ENCODE measurements around the gene TAAR5. TPM values are rescaled to one million over a fixed set of nuclear protein-coding genes. Genes with fewer than 3 reads are reported as not detected.
"Not testable (repeated sequence)": the region's sequence is repeated elsewhere in the genome, so short reads cannot be mapped to it uniquely, and the experiment has no call there.

Gene TAAR5, protein sequence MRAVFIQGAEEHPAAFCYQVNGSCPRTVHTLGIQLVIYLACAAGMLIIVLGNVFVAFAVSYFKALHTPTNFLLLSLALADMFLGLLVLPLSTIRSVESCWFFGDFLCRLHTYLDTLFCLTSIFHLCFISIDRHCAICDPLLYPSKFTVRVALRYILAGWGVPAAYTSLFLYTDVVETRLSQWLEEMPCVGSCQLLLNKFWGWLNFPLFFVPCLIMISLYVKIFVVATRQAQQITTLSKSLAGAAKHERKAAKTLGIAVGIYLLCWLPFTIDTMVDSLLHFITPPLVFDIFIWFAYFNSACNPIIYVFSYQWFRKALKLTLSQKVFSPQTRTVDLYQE
- total RNA-seq (2014; rRNA removed; shearing (Covaris generic)) = not detected in 2 replicates

DNA sequence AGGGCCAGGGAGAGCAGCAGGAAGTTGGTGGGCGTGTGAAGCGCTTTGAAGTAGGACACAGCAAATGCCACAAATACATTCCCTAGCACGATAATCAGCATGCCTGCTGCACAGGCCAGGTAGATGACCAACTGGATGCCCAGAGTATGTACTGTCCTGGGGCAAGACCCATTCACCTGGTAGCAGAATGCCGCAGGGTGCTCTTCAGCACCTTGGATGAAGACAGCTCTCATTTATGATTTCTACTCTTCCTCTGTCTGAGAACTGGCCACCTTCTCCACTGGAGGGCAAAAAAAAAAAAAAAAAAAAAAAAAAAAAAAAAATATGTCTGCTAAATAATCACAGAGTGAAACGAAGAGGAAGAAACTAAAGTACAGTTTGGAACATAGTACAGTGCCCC is at the start of gene TAAR5:
Gene TAAR5, minus strand, starts transcription at position 288 of the 400 bp plus-strand sequence. Its CDS starts 55 bp downstream, at position 233.
- no peak for DNase-seq (ENCODE audit: low read depth)

DNA sequence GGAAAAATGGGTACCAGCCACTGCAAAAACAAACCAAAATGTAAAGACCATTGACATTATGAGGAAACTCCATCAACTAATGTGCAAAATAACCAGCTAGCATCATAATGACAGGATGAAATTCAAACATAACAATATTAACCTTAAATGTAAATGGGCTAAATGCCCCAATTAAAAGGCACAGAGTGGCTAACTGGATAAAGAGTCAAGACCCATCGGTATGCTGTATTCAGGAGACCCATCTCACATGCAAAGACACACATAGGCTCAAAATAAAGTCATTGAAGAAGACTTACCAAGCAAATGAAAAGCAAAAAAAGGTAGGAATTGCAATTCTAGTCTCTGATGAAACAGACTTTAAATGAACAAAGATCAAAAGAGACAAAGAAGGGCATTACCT is 47.6 kb upstream of the TAAR5 start:
- DNase-seq (ENCODE audit: low read depth) = not testable (repeated sequence)

DNA sequence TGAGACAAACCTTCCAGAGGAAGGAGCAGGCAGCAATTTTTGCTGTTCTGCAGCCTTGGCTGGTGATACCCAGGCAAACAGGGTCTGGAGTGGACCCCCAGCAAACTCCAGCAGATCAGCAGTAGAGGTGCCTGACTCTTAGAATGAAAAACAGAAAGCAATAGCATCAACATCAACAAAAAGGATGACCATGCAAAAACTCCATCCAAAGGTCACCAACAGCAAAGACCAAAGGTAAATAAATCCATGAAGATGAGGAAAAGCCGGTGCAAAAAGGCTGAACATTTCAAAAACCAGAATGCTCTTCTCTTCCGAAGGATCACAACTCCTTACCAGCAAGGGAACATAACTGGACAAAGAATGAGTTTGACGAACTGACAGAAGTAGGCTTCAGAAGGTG is 46.4 kb upstream of the TAAR5 start:
- DNase-seq (ENCODE audit: low read depth) = not testable (repeated sequence)

DNA sequence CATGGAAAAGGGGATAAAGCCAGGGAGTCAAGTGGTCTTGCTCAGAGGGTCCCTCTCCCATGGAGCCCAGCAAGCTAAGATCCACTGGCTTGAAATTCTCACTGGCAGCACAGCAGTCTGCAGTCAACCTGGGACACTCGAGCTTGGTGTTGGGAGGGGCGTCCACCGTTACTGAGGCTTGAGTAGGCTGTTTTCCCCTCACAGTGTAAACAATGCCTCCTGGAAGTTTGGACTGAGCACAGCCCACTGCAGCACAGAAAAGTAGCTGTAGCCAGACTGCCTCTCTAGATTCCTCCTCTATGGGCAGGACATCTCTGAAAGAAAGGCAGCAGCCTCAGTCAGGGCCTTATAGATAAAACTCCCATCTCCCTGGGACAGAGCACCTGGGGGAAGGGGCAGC is 45.7 kb upstream of the TAAR5 start:
- DNase-seq (ENCODE audit: low read depth) = not testable (repeated sequence)

DNA sequence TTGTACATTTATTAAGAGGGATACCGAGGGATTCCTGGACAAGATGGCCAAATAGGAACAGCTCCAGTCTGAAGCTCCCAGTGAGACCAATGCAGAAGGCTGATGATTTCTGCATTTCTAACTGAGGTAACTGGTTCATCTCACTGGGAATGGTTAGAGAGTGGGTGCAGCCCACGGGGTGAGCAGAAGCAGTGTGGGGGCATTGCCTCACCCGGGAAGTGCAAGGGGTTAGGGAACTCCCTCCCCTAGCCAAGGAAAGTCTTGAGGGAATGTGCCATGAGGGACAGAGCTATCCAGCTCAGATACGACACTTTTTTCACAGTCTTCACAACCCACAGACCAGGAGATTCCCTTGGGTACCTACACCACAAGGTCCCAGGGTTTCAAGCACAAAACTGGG is 45.3 kb upstream of the TAAR5 start:
- DNase-seq (ENCODE audit: low read depth) = no peak

DNA sequence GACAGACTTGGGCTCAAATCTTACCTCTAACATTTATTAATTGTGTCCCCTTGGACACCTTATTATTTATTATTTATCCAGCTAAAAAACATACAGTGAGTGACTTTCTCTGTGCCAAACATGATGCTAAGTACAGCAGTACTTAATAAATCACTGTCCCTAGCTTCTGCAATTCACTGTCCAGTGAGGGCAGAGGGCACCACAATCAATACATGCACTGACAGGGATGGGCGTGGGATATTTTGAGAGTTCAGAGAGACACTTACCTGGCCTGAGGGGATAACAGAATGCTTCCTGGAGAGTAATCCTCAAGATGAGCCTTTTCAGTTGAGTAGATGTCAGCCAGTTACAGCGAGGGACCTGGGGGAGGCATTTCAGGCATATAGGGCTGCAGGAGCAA is 43.8 kb upstream of the TAAR5 start:
- no peak for DNase-seq (ENCODE audit: low read depth)

DNA sequence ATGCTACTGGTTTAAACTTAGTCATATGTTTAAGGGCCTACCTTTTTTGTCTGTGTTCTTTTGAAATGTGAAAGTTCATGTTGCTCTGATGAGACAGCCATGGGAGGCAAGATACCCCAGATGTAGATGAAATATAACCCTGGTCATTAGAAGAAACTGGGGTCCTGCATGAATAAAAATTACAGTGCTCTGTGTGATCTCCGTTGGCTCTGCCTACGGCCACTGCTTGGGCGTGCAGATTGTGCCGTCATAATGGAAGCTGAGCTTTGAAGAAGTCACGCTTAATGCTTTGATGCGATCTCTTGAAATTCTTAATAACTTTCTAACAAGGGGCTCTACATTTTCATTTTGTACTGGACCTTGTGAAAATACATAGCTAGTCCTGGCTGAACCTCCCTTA is 34.6 kb upstream of the TAAR5 start, which contains the start of gene TAAR2:
Gene TAAR2, minus strand, starts transcription at position 101 of the 400 bp plus-strand sequence. Its CDS starts 0 bp downstream, at position 101.
- DNase-seq (ENCODE audit: low read depth) = no peak

DNA sequence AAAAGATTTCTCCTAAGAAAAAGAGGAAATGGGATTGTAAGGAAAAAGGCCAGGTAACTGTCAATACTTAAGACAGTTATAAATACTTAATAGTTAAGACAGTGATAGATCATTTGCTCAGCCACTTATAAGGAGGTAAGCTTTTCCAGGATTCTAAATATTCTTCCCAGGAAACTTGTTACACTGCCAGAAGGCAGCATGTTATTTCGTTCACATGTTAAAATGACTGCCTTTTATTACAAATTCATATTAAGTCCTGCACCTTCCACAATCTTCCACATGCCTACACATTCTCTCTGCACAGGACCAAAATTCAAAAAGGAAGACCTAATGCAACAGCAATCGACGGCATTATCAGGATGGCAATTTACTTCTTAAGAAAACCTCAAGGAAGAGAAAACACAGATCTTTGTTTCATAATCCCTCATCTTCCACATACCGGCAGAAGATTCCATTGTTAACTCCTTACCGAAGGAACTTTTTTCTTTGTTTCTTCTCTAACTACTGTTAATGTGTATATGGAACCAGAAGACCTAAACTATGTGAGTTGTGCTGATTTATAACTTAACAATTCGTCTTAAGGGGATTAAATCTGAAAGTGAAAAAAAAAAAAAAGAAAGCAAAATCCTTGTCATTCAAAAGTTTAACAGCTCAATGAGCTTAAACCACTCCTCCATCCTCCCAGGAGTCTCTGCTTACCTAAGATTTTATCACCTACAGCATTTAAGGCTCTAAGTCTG is 33.7 kb upstream of the TAAR5 start:
- DNase-seq (ENCODE audit: low read depth) = no peak

DNA sequence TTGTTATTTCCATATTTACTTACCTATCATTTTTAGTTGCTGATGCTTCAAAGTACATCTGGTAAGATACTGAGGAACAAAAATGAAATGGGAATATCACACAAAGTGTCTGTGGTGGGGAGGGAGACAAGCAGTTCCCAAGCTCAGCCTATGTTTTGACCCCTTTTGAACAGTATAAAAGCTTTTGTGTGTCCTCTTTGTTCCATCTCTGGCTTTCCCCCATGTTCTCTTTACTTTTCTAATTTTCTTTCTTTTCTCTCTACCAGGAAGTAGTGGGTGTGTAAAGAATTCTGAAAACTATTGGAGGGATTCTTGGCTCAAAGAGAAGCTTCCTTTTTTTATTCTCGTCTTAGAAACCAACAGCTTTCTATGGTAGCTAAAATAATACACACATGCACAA is 27.1 kb upstream of the TAAR5 start:
- DNase-seq (ENCODE audit: low read depth) = no peak

DNA sequence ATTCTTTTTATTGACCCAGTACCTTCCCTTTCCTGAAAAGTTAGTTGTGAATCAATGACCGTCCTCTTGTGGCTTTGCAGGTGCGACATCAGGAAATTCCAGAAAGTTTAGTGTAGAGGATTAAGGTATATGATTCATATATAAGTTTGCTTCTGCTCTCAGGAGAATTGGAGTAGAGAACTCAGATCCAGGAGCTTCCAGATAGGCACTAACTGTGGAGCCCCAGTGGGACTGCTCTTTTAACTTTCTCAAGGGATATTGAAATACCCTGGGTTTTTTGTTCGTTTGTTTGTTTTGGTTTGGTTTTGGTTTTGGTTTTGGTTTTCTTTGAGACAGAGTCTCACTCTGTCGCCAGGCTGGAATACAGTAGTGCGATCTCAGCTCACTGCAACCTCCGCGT is 25.0 kb upstream of the TAAR5 start:
- DNase-seq (ENCODE audit: low read depth) = peak; percentile 18

DNA sequence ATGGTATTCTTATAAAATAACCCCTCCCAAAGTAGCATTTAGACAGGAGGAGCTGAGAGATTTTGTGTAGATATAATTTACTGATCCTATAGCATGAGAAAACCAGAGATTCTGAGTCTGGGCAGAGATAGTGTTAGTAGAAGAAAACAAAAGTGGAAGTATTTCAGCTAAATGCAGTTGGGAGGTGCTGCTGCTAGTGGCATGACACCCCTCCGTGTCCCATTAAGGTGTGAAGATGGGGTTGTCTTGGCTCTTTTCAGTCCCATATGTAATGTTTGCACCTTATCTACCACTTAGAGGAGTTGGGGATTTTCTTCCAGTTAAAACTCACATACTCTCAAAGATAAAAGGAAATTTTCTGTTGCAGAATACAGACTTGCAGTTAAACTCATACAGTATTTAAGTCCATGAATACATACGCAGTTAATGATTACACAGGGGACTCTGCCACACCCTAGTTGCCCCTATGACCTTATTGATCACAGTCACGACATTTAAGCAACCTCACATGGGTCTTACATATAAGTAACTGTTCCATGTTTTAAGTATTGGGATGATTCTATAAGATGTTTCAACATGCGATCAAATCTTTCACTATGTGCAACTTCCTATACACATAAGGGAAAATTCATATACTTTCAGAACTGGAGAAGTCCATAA is 23.0 kb upstream of the TAAR5 start:
- DNase-seq (ENCODE audit: low read depth) = no peak

DNA sequence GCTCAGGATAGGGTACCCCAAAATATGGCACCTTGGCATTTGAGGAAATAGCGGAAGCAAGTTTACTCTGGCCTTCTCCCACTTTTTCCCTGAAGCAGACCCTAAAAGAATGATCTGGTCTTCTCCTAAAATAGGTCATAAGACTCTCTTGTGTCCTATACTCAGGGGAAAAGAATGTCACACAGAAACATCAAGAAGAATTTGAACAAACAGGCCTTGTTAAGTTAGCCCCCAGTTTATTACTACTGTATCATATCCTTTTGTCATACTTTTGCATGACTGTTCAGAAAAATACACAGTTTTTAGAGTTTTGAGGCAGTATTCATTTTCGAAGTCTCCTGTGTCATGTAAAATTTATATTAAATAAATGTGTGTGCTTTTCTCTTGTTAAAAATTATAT is 22.1 kb upstream of the TAAR5 start:
- no peak for DNase-seq (ENCODE audit: low read depth)

DNA sequence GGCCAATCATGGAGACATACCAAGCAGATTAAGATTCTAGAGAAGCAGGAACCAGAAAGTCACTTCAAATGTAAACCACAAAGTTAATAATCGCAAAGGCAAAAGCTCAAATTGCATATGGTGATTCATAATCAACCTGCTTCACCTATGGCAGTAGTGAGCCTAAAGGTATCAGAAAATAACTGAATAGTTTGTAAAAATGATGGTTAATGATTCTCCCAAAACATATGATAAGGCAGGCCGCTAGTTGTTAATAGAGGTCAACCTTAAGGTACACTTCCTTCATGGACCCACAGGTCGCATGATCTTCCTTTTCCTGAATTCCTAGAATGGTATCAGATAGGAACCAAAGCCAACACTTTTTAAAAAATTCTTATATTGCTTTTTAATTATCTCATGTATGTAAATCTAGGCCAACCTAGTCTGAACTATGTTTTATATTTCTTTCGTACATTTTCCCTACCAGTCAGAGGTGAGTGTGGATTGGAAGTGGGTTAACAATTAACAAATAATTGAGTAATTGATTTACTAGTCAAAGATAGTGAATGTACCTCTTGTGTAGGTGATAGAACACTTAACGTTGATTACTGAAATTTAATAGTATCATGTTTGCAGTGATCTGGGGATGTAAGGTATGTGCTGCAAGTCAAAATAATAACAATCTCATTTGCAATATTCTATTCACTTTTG is 18.1 kb upstream of the TAAR5 start:
- no peak for DNase-seq (ENCODE audit: low read depth)

DNA sequence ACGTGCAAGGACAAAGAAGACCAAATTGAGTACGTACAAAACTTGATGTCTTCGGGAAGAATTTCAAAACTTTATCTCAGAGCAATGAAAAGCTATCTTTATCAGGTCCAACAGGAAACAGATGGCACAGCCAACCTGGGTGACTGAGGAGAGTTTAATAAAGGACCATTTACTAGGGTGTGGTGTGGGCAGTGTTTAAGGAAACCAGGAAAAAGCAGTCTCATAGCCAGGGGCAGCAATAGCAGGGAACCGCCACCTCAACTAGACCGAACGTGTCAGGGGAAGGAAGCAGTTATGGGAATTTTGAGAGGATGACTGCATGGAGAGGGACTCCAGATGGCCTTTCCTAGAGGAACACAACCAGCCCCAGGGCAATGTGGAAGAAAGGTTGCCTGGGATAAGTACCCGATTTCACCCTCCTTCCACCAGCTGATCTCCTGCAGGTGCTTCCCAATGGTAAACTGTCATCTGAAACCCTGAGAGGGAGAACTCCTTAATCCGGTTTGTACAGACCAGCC is 15.2 kb upstream of the TAAR5 start:
- no peak for DNase-seq (ENCODE audit: low read depth)

DNA sequence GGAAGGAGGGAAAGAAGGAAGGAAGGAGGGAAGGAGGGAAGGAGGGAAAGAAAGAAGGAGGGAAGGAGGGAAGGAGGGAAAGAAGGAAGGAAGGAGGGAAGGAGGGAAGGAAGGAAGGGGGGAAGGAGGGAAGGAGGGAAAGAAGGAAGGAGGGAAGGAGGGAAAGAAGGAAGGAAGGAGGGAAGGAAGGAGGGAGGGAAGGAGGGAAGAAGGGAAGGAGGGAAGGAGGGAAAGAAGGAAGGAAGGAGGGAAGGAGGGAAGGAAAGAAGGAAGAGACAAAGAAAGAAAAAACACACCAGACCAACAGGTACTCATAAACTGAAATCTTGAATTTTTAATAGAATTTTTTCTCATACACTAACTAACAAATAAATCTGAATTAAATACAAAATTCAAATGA is 11.4 kb upstream of the TAAR5 start:
- DNase-seq (ENCODE audit: low read depth) = not testable (repeated sequence)

DNA sequence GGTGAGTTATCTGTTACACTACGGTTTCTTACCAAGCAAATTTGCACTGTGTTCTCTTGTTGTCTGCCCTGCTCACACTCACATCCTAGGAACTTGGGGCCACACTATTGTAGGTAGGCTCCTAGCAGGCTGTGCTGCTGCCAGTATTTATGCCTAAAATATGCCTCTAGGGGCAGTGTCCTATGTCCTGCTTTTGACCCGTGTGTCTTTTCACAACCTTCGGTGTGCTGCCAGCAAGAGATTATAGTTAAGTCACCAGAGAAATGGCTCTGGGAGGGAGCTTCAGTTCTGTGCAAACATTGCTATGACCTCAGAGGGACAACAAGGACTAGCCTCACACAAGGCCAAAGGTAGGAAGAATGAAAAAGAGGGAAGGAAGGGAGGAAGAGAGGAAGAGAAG is 8.9 kb upstream of the TAAR5 start:
- DNase-seq (ENCODE audit: low read depth) = peak; percentile 15

DNA sequence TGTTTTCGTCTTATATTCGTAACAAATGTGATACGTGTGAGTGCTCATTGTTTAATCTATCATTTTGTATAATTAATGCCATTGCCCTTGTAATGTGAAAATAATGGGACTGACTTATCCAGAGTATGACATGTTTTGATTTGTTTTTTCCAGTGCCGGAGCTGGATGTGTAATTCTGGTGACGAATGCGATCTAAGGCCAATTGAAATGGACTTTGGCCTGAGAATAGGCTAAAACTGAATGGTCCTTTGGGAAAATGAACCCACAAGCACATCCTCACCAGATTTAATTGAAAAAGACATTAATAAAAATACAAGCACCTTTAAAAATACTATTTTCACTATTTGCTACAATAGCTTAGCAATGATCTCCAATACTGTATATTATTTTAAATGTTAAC is 6.7 kb upstream of the TAAR5 start:
- no peak for DNase-seq (ENCODE audit: low read depth)

DNA sequence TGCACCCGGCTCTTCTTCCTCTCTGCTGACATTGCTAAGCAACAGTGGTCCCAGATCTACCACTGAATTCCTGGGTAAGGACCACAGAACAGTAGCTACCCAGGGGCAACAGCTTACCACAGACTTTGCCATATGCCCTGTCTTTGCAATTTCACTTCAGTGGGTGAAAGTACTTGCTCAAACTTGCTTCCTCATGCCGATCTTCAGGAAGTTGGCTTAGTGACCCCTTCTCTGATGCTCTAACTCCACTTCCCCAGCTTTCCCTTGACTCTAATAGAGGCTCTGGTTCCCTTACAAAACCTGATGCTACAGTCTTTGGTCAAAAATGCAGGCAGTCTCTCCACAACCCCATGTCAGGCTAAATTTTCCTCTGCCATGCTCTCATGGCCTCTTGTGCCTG is 3.3 kb upstream of the TAAR5 start:
- DNase-seq (ENCODE audit: low read depth) = no peak

DNA sequence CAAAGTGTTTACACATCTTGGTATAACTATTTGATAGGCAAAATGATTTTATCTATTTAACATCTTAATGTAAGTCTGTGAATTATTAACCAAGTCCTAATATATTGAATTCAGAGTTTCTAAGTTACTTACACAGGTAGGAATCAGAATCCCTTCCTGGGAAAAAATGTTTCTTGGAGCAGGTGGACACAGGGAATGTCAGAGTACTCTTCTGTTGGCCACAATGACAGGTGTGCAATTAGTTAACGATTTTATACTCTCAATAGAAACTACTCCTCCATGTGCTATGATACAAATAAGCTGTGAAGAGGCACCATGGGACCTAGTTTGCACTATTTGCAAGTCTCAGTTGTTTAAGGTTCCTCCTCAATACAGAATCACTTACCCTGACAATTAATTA is 821 bp upstream of the TAAR5 start:
- no peak for DNase-seq (ENCODE audit: low read depth)

DNA sequence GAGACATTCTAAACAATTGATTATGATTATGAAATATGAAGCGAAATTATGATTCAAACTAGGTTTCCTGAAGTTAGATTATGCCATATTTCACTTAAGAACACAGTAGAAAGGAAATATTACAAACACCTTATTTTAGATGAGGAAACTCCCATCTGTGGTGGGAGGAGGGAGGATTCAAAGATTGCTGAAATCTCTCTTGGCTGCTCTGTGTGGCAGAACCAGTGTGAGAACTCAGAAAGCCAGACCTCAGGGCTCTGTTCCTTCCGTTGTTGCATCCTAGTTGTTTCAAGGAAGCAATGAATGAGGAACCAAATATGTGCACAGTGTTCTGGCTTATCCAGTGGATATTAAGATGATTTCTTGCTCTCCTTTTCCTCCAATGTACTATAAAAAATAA is 2.1 kb downstream of the TAAR5 start:
- no peak for DNase-seq (ENCODE audit: low read depth)

DNA sequence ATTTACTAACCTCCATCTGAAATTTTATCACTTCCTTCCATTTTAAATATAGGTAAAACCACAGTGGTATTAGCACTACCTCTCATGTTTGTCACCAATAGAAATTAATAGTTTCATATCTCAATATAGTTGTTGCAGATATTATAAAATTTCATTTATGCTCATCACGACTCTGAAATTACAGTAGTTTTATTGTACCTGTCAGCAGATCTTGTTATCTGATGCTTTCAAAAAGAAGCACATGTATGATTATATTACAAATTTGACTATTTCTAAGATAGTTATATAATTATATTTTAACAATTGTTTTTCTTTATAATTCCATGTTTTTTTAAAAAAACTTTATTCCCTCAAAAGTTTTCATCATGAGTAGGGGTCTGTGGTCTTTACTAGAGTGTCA is 4.8 kb downstream of the TAAR5 start:
- DNase-seq (ENCODE audit: low read depth) = no peak

DNA sequence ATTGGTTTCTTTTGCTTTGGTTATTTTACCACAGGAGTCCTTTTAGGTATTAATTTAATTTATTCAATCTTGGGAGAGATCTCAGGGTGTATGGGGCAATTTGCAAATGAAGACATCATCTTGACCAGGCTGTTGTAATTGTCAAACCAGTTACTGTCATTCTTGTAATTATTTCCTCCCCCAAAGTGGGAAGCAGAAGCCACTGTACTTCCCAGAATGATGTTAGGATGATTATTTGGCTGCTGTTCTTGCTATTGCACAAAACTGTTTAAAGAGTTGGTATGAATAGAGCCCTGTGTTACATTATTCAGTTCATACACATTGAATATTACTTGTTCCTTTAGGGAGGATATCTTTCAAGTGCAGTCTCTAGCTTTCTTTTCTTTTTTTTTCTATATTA is 17.8 kb downstream of the TAAR5 start:
- DNase-seq (ENCODE audit: low read depth) = no peak

Measured in RPMI7951 (cell line).